ENCODE results near the gene IGF2.

DNA sequence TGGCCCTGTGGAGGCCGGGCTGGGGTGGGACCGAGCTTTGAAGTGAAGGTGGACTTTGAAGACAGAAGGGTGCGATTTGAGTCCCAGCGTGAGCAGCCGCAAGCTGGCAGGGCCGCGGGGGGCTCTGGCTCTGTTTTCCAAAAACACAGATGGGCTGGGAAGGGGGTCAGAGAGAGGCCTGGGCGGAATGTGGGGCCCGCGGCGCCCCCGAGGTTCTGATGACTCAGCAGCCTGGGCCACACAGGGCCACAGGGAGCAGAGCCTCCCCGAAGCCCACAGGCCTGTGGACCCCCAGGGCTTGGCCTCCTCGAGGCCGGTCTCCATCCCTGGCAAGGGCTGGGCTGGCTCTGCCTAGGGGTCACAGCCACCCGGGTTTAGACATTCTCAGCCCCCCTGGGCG lies 15.7 kb upstream of the IGF2 start:
- TF ChIP-seq, protein P1, sequence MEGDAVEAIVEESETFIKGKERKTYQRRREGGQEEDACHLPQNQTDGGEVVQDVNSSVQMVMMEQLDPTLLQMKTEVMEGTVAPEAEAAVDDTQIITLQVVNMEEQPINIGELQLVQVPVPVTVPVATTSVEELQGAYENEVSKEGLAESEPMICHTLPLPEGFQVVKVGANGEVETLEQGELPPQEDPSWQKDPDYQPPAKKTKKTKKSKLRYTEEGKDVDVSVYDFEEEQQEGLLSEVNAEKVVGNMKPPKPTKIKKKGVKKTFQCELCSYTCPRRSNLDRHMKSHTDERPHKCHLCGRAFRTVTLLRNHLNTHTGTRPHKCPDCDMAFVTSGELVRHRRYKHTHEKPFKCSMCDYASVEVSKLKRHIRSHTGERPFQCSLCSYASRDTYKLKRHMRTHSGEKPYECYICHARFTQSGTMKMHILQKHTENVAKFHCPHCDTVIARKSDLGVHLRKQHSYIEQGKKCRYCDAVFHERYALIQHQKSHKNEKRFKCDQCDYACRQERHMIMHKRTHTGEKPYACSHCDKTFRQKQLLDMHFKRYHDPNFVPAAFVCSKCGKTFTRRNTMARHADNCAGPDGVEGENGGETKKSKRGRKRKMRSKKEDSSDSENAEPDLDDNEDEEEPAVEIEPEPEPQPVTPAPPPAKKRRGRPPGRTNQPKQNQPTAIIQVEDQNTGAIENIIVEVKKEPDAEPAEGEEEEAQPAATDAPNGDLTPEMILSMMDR (IDR thresholded peaks at IDR 0.05), result no peak
- no peak for TF ChIP-seq POLR2A (IDR thresholded peaks at IDR 0.05)

All from esophagus squamous epithelium (tissue), 4 donors.